HG02642 (cell line): ENCODE data around the gene CTXN2.

ENCODE experiments used
- ATAC-seq: cut with Tn5 transposase; IDR thresholded peaks from one replicate; pipeline ENCODE4 v1.9.1; 2021; ENCODE audit warnings: mild to moderate bottlenecking; ENCODE audit not compliant: unreplicated experiment, poor library complexity

Gene CTXN2

DNA sequence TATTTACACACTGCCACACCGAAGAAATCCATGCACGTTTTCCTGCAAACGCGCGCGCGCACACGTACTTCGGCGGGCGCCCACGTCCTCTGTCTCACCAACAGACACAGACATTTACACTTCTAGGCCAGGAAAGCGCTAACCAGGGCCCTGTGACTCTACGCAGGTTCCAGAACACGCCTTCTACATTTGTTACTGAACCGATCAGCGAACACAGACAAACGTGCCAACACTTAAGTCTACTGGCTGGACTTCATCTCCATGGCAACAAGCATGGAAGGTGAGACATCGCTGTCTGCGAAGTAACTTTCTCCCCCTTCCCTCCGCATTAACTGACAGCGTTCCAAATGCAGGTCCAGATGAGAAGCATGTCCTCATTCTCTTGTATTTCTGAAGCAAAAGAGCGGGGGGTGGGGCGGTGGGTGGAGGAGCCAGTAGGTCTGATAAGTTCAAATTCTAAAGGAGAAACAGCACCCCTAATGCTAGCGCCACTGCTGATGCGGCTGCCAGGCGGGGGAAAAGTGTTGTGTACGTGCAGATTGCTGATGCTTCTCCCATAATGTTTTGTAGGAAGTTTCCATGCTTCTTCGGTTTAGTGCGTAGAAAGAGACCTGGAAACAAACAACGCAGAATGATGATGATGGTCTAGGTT, at the start of gene CTXN2:
CTXN2 (plus strand) TSS at position 92 of the 652 bp plus-strand sequence. CDS start 9,636 bp downstream, outside the sequence.
- no peak for ATAC-seq

DNA sequence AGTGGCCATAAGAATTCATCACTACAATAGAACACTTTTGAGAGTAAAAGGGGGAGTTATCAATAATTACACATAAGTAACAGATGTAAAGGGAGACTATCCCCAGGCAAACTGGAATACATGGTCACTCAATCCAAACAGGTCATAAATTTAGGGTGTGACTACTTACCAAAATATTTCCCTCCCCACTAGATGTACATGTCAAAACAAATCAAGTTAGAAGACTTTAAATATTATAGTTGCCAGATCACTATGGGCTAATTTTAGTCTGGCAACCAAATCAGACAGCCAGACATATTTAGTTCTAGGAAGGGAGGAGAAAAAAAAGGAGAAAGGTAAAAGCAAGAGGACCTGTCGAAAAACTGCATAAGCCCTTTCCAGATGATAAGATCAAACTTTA, 47.6 kb upstream of the CTXN2 start:
- no peak for ATAC-seq

DNA sequence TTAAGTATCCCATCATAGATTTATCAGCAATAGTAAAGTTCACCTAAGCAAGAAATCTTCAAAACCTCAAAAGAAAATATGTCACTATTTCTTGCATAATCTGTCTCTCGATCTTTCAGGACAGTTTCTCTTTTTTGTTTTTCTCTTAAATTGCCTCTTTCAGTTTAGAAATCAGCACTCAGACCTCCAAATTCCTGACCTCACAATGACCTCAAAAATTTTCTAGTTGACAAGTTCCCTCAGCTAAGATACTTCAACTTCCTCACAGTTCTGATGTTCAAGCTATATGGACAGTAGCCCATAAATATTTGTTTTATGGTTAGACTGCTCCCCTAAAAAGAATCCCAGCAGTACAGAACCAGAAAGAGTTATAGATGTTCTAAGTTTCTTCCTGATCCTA, 46.6 kb upstream of the CTXN2 start:
- no peak for ATAC-seq

DNA sequence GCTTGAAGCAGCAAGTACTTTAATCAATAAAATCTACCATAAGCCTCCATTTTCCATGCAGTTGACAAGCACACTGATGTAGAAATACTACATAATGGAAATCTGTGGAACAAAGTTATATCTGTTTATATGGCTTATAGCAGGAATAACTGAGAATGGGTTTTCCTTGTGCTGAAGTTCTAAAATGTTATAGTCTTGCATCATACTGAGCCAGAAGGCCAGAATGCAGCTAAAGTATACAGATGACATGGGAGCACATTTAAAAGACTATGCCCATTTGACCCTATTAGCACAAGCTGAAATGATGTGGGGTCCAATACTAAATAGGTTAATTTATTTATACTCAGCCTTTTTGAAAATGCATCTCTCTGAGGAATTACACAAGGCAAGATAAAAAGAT, 45.5 kb upstream of the CTXN2 start:
- ATAC-seq = no peak

DNA sequence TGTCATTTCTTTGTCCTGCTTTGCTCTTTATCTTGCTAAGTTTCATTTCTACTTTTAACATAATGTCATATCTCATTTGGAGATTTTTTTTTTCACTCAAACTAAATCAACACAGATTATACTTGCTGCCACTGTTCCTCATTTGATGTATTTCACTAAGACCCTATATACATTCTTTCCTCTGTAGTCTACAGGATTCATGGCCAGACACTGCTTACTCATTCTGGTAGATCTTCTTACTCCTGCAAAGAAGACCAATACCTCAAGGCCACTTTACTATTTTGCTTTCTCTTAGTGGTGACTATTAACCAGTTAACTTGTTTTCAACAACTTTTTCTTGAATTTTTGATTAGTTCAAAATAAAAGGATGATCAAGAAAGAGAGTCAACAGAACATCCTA, 44.1 kb upstream of the CTXN2 start:
- no peak for ATAC-seq

DNA sequence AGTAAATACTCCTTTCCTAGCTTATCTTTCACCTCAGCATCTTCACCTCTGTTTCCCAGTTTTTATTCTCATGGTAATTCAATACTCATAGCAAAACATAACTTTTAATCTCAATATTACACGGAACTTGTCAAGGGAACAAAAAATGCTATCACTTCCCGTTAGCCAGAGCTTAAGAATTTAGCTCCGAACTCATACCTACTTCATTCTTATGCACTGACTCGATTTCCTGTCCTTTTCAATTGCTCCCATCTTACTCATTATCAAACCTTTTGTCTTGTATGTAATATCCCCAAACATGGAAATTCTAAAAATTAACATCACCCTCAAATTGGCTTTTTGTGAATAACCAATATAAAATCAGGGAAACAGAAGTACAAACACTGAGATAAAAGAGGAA, 41.6 kb upstream of the CTXN2 start:
- no peak for ATAC-seq

DNA sequence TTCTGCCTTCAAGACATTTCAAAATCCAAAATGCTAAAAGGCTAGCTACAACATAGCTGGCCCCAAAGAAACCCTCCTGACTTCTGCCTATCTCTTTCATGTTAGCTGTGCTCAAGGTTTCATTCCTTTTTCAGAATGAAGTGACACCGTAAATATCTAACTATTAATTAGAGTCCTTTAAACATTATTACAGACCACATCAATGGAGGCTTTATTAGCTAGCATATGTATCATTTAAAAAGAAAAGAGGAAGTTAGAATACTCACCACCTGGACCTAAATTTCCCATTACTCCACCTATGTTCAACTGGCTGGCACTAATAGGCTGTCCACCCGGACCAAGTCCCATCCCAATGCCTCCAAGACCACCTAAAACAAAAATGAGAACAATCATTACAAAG, 37.9 kb upstream of the CTXN2 start:
- no peak for ATAC-seq

DNA sequence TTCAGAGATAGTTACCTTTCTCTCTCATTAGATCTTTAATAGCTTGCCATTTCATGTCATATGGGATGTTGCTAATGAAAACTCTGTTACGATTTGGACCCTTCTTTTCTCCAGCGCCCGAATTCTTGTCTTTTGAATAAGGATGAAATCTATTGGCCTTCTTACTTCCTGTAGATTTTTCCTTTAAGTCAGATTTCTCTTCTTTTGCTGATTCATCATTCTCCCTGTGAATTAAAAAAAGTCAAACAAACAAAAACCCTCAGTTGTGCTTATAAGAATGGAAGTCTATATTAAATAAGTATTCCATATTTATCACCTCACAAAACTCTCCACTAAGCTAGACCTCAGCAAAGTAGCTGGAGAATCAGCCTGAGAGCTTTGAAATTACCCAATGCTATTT, 22.8 kb upstream of the CTXN2 start:
- ATAC-seq = no peak

DNA sequence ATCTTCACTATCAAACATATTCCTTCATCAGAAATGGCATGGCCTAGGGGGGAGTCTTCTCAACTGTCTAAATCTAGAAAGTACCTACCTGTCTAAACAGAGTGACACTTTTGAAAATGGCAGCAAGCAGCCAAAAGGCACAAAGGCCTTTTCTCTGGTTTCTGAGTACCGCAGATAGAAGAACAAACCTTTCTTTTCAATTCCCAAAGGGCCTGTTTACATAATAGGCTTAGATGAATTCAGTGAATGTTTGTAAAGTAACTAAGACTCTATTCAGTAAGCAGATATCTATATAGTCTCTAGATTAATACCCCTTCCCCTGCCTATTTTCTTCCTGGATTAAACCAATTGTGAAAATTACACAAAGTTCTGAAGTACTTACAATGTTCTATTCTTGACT, 20.5 kb upstream of the CTXN2 start:
- ATAC-seq = no peak

DNA sequence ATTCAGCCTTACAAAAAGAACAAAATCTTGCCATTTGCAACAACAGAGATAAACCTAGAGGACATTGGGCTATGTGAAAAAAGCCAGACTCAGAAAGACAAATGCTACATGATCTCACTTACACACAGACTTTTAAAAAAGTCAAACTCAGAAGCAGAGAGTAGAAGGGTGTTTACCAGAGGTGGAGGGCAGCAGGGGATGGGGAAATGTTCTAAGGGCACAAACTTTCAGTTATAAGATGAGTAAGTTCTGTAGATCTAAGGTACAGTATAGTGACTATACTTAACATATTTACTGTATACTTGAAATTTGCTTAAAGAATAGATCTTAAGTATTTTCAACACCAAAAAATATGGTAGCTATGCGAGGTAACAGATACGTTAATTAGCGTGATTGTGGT, 16.3 kb upstream of the CTXN2 start:
- no peak for ATAC-seq

DNA sequence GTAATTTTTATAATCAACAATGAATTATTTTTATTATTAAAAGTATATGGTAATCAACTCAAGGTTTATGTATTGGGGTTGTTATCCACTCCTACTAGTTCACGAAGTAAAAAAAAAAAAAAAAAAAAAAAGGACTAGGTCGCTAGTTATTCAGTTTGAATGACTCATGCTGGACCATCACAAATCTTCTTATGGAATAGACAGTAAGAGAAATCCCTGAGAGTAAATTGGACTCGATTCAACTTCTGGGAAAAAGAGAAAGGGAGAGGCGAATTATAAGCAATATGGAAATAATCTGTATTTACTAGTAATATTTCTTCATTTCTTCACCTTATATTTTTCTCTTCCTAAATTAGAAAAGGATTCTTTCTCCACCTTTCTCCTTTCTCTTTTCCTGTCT, 15.4 kb upstream of the CTXN2 start:
- ATAC-seq = no peak

DNA sequence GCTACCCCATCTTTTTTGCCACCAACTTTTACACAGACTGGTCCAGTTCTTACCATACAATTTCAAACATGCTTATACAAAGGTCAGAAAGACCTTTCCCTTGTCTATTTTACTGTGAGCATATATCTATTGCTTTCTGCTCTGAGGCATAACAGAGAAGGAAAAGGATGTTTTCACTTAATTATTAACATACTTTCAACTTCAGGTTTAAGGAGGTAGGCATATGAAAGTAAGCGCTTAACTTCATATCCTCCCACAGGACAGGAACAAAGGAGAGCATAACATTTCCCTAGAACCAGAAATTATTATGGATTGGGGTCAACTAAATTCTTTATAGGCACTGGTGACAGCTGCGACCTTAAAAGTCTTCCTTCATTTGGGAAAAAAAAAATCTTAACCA, 14.5 kb upstream of the CTXN2 start:
- ATAC-seq = no peak

DNA sequence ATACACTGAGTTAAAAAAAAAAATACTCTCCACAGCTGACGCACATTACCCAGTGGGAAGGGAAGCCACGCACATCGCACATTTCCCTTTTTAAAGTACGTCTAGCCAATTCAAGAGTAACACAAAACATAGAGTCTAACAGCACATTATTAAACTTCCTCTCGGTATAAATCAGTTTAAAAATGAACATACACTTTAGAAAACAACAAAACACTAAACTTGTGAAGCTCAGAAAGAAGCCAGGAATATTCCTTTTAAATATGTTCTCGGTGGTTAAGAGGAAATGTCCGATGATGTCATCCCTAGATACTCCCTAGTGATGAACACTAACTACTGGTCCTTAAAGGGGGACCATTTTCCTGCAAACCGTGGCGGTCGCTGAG, 14.1 kb upstream of the CTXN2 start:
- peak; percentile 68 for ATAC-seq

DNA sequence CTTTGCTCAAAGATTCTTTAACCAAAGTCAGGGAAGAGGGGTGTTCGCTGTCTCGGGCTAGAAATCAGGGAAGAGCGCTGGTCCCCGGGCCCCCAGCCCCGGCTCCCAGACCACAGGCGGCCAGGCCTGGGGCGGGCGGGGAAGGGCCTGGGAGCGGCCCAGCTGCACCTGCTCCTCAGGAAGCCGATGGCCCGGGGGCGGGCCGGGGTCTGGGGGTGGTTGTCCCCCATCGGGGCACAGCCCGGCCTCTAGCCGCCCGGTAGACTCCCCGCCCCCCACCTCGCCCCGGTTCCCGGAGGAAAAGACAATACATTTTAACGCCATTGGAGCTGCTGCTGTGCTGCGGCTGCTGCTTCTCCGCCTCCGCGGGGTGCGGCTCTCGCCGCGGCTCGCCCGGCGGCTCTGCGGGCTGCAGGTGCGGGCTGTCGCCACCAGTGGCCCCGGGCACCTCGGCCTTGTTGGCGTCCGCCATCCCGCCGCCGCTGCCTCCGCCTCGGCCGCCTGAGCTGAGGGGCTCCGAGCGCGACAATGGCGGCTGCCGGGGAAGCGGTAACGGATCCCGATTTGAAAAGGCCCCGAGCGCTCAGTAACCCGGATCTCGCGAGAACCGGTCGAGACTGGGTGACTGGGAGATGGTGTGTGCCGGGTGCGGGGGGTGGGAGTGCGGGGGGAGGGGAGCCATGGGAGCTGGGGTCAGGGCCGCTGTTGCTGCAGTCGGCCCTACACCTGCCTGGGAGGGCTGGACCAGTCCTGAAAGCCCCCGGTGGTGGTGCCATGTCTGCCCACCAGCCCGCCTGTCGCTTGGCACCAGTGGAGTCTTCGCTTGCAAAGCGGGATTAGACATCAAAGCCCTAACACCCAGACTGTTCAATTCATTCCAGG, 13.5 kb upstream of the CTXN2 start, which contains the start of gene MYEF2:
MYEF2 (minus strand) TSS at position 530 of the 882 bp plus-strand sequence; CDS start at position 472, 58 bp downstream.
- ATAC-seq = peak; percentile 84

DNA sequence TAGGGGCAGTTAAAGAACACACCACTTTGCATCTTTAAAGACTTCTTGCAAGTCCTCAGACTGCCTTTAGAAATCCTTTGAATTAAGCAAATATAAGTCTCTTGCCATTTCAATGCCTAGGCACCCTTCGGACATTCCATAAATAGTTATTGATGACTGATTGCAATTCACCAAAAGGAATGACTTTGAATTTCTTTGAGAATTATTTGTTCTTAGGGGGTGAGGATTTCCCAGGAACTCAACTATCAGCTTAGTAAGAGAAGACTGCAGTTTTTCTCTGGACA, 12.9 kb upstream of the CTXN2 start:
- no peak for ATAC-seq

DNA sequence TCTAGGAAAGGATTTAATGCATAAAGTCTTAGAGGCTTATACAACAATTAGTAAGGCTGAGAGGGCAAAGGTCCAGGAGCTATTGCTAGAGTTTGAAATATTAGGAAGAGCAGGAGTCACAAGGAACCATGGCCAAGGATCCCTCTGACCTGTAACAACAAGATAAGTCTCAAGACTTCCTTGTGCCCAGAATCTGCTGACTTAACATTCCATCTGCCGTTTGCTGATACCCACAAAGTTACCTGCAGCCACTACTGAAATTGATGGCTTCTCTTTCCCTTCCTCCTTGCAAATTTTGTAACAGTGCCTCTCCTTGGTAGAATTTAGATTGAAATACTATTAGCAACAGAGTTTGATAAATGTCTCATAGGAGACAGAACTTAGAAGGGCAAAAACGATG, 8.7 kb upstream of the CTXN2 start:
- ATAC-seq = no peak

DNA sequence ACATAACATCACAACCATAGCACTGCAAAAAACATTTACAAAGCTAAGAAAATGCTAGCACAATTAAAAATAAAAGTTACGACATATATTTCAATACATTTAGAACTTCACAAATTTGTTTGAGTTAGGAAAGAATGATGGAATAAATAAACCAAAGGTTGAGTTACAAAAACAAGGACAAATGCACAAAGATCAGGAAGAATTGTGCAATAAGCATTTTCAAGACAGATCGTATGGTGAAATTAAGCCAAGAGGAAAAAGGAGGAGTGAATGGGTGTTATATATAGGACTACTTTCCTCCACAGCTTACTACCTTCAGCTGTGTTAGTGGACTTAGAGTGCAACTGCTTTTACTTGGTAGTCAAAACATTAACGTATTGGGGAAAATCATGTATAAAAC, 5.9 kb upstream of the CTXN2 start:
- ATAC-seq = no peak

DNA sequence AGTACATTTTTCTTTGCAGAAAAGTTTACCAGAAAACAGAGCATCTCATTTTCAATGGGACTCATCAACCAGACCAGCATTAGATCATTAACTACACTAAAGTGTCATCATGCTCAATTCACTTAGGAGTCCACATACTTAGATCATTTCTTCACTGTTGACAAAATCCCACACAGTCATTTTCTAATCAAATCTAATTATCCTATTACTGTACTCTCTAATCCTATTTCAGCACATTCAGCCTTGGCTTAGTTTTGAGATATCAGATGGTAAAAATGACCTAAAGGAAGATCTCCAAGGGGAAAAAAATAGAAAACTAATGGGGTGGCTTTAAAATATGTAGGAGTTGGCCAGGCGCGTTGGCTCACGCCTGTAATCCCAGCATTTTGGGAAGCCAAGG, 5.2 kb upstream of the CTXN2 start:
- ATAC-seq = no peak

DNA sequence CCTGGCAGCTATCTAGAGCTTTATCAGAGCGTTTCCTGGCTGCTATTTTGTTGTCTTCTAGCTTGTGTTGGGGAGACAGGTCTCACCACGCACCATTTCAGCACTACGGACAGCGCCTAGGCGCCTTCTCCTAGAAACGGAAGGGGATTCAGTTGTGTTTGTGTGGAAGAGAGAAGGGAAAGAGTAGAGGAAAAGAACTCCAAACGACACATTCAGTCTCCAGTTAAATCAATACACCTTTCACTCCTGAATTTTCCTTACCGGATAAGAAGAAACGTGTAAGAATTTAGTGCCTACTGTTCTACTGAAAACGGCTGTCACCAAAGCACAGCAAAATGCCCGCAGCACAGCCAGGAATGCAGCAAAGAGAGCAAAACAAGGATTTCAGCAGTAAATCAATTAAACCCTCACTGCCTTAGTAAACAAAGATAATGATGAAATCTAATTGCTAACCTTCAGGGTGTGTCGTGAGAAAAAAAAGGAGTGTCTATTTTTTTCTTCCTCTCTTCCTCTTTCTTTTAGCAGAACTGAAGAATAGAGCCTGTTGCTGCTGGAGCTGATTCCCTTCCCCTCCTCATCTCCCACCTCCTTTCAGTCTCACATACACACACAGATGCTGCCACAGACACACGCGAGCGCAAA, 412 bp upstream of the CTXN2 start:
- no peak for ATAC-seq

DNA sequence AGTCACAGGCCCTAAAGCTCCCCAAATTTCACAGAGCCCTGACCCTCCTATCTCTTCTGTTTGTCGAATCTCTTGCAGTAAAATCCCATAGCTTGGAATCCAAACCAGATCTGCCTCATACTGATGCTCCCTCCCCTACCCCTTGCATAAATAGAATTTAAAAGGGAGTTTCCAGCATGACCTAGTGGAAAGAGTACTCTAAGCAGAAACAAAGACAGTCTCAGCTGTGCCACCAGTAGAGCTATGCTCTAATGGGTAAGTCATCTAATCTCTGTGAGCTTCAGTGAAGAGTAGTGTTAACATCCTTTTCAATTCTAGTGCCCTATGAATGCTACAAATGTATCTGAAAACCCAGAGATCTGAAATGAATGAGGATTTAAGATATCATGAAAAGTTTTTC, 10.6 kb downstream of the CTXN2 start:
- no peak for ATAC-seq

DNA sequence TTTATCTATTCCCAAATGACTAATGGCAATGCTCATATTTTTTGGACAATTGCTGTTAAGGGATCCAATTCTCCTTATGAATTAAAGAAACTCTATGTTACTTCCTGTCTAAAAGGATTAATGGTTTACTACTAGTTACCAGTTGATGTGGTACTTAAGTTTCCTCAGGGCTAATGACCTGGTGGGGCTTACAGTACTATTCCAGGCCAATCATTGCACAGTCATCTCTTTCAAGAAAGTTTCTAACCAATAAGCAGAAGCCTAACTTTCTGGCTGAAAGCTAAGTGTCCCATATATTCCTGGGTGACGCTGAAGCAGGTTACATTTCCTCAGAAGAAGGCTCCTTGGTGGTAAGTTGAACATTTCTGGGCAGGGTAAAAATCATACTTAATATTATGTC, 14.5 kb downstream of the CTXN2 start, which contains the start of gene SLC12A1:
SLC12A1 (plus strand) TSS at position 322 of the 400 bp plus-strand sequence. CDS start 1,418 bp downstream, outside the sequence.
- ATAC-seq = no peak
